GM12878 (cell line): ENCODE results near the gene ADGRL3. TPM values are rescaled to one million over a fixed set of nuclear protein-coding genes. Genes with fewer than 3 reads are reported as not detected.

Experiments used
- ATAC-seq: fragments of 200-7000 bp; cut with Tn5 transposase; 3 replicates; pipeline ENCODE4 v1.9.1; 2020; ENCODE audit warnings: mild to moderate bottlenecking, moderate library complexity
- BruUV-seq: library from RNA; stranded (reverse); fragments of 400-500 nt; replicated peaks from 2 replicates; lab custom pipeline; 2021; lab: Mats Ljungman, UMichigan
- CTCF ChIA-PET: fragments of 300-600 bp; sonication (Branson Sonifier 250); formaldehyde crosslinking; extraction: SDS; loops from one replicate; lab custom pipeline; 2021; ENCODE audit warnings: inconsistent platforms; lab: Yijun Ruan, JAX
- POLR2A ChIA-PET: fragments of 350-600 bp; formaldehyde crosslinking; extraction: SDS; loops from one replicate; lab custom pipeline; 2021; ENCODE audit warnings: inconsistent platforms; lab: Charles Lee
- RAD21 ChIA-PET: fragments of 300-600 bp; sonication (Branson Sonifier 250); formaldehyde crosslinking; loops from one replicate; lab custom pipeline; 2023; ENCODE audit warnings: antibody characterized with exemption; ENCODE audit not compliant: unreplicated experiment; lab: Charles Lee
- SMC1A ChIA-PET: fragments of 300-600 bp; sonication (Branson Sonifier 250); formaldehyde crosslinking; loops from one replicate; lab custom pipeline; 2023; ENCODE audit not compliant: unreplicated experiment, uncharacterized antibody; lab: Charles Lee
- DNase-seq: peaks from one replicate; pipeline ENCODE4 v3.0.0-alpha.2; 2011; ENCODE audit warnings: low read depth, low spot score
- FAIRE-seq: peaks from 3 replicates; lab custom pipeline; 2011; peaks lifted over from hg19 to GRCh38; lab: Jason Lieb, UNC
- H2AFZ ChIP-seq: 2 replicates; pipeline ENCODE4 v1.6.0; 2011; ENCODE audit warnings: low read depth, low read length, control low read depth; ENCODE audit not compliant: control insufficient read depth
- H3K27ac ChIP-seq: 2 replicates; pipeline ENCODE4 v1.5.1; 2011; ENCODE audit warnings: control low read depth; ENCODE audit not compliant: control insufficient read depth, insufficient read depth
- H3K27me3 ChIP-seq, 2 experiments: replicated peaks in 1 of 2; 2 replicates each; pipeline versions ENCODE4 v1.6.0 to v1.6.1; 2011; ENCODE audit warnings: low read length in 1 of 2; ENCODE audit not compliant: control insufficient read depth in 2 of 2, insufficient read depth in 2 of 2
- H3K36me3 ChIP-seq, 2 experiments: 2 replicates each; pipeline ENCODE4 v1.5.1; 2011; ENCODE audit warnings: low read length in 1 of 2; ENCODE audit not compliant: control insufficient read depth in 2 of 2, insufficient read depth in 2 of 2
- H3K4me1 ChIP-seq: 2 replicates; pipeline ENCODE4 v1.6.1; 2011; ENCODE audit warnings: mild to moderate bottlenecking, low read length, moderate library complexity, mixed read lengths; ENCODE audit not compliant: control insufficient read depth, insufficient read depth
- H3K4me2 ChIP-seq: 2 replicates; pipeline ENCODE4 v1.6.0; 2011; ENCODE audit warnings: control low read depth; ENCODE audit not compliant: control insufficient read depth, insufficient read depth
- H3K4me3 ChIP-seq: fragments of 200-600 bp; sonication (generic); 2 replicates; pipeline ENCODE4 v1.5.1; 2016
- H3K79me2 ChIP-seq: 2 replicates; pipeline ENCODE4 v1.6.0; 2011; ENCODE audit warnings: low read length; ENCODE audit not compliant: control insufficient read depth, insufficient read depth
- H3K9ac ChIP-seq: 2 replicates; pipeline ENCODE4 v1.8.0; 2011; ENCODE audit warnings: low read length, control low read depth, mixed read lengths; ENCODE audit not compliant: control insufficient read depth, insufficient read depth
- H3K9me3 ChIP-seq: replicated peaks from 3 replicates; pipeline ENCODE4 v1.5.1; 2011; ENCODE audit warnings: mild to moderate bottlenecking, low read length; ENCODE audit not compliant: control insufficient read depth, insufficient read depth
- H4K20me1 ChIP-seq: 2 replicates; pipeline ENCODE4 v1.6.0; 2011; ENCODE audit not compliant: control insufficient read depth, insufficient read depth
- CBX5 ChIP-seq: sonication (generic); IDR thresholded peaks from 2 replicates; pipeline ENCODE4 v1.6.1; 2016; ENCODE audit warnings: low read depth, moderate library complexity, mild to moderate bottlenecking, inconsistent platforms
- CEBPZ ChIP-seq: fragments of 150-350 bp; IDR thresholded peaks from 2 replicates; pipeline ENCODE4 v1.6.1; 2016; ENCODE audit warnings: low read depth, low read length
- CHD1 ChIP-seq: IDR thresholded peaks from 2 replicates; pipeline ENCODE4 v1.6.1; 2012; ENCODE audit warnings: low read depth, low read length, improper control_type of control experiment
- DPF2 ChIP-seq: fragments of 450-650 bp; IDR thresholded peaks from 2 replicates; pipeline ENCODE4 v1.6.1; 2017; ENCODE audit warnings: mild to moderate bottlenecking
- E2F8 ChIP-seq: fragments of 450-650 bp; IDR thresholded peaks from 2 replicates; pipeline ENCODE4 v1.6.1; 2018; ENCODE audit warnings: mild to moderate bottlenecking, low read depth, moderate library complexity; ENCODE audit not compliant: partially characterized antibody
- HSF1 ChIP-seq: fragments of 150-350 bp; IDR thresholded peaks from 2 replicates; pipeline ENCODE4 v1.6.1; 2014; ENCODE audit warnings: mild to moderate bottlenecking, low read depth, low read length
- IRF4 ChIP-seq: IDR thresholded peaks from 2 replicates; pipeline ENCODE4 v1.6.1; 2011; ENCODE audit warnings: low read depth, low read length
- LARP7 ChIP-seq: fragments of 450-650 bp; IDR thresholded peaks from 2 replicates; pipeline ENCODE4 v1.6.1; 2017; ENCODE audit warnings: mild to moderate bottlenecking
- PML ChIP-seq: IDR thresholded peaks from 2 replicates; pipeline ENCODE4 v1.6.1; 2012; ENCODE audit warnings: low read length, inconsistent platforms
- ZBTB40 ChIP-seq: fragments of 450-650 bp; IDR thresholded peaks from 2 replicates; pipeline ENCODE4 v1.6.1; 2016; ENCODE audit warnings: mild to moderate bottlenecking, moderate library complexity, borderline replicate concordance
- WGBS: methylation state at CpG from one replicate; pipeline ENCODE4 v1.1.6; 2016; ENCODE audit warnings: low lambda C conversion rate; ENCODE audit not compliant: insufficient replicate concordance, insufficient coverage; ENCODE audit errors: missing lambda C conversion rate; 5-methylcytosine and 5-hydroxymethylcytosine counted together
- in situ Hi-C: fragments of 300-500 bp; cut with MboI; formaldehyde crosslinking; loops from 9 replicates; pipeline ENCODE4 v1.14.3; 2018; ENCODE audit warnings: mixed read lengths
- intact Hi-C: fragments of 100-400 bp; cut with micrococcal nuclease; formaldehyde crosslinking; loops from one replicate; pipeline ENCODE4 v1.14.2; 2022; ENCODE audit not compliant: unreplicated experiment
- polyA plus RNA-seq, 11 experiments: library from polyadenylated mRNA; depleted of rRNA in 4 of 11; unstranded in 6 of 11; stranded (reverse) in 5 of 11; fragments of >200 nt; fragmentation: Nextera tagmentation in 4 of 11; fragmentation: Illumina TruSeq in 1 of 11; extraction: Ambion mirVana in 4 of 11; extraction: Trizol in 1 of 11; gene quantifications; 1 replicate in 1 of 11; 2 replicates in 10 of 11; pipeline versions ENCODE4 v1.2.1 to v1.2.3, GENCODE V29; 2011 to 2016; ENCODE audit warnings: inconsistent platforms in 2 of 11, missing spikeins in 2 of 11, low read depth in 1 of 11
- total RNA-seq, 4 experiments: library from RNA; depleted of rRNA in 3 of 4; stranded (reverse); fragments of >200 nt in 3 of 4; fragmentation: Illumina TruSeq in 1 of 4; extraction: Trizol in 1 of 4; gene quantifications; 2 replicates each; pipeline versions ENCODE4 v1.2.1 to v1.2.3, GENCODE V29; 2013 to 2021

The ADGRL3 gene
- total and polyA plus RNA-seq, 10 of the 15 experiments (the other 5 are each of a cell fraction or from before 2014, with no cell fraction given), result 1.1 TPM; not detected in 9

- no peak for TF ChIP-seq E2F8
These were observed 793.9 kb downstream of the ADGRL3 start (continued) for GRCh38 chr4:61994036-61994435.

GRCh38 chr4:61995717-61996340 is 795.7 kb downstream of the ADGRL3 start:
- H3K4me2 ChIP-seq, result no peak overlapping the region
- intact Hi-C loops, result no loop called here
- 27% methylated on average over 2 of the region's 2 CpGs for WGBS
- TF ChIP-seq CEBPZ (no peak), ZBTB40 (no peak), CBX5 (no peak), IRF4 (no peak), PML (no peak), CHD1 (no peak), HSF1 (no peak), DPF2 (no peak), LARP7 (no peak)

More at GRCh38 chr4:61995717-61996340, 795.7 kb downstream of the ADGRL3 start:
- Histone ChIP-seq H4K20me1 (no peaks in the 10 kb centered on the region), H3K4me1 (no peaks in the 10 kb centered on the region), H3K79me2 (no peaks in the 10 kb centered on the region), H3K9me3 (no peaks in the 10 kb centered on the region), H3K4me3 (no peak overlapping the region), H3K9ac (no peak overlapping the region), H3K27me3 (no peaks in the 10 kb centered on the region), H3K36me3 (no peaks in the 10 kb centered on the region), H3K27ac (no peak overlapping the region), H2AFZ (no peak overlapping the region)
- SMC1A ChIA-PET, result interaction anchor here (0.7 to 1.5 kb wide), 2 partner anchors 29 to 32 kb away, joined by 3 to 4 read pairs; no protein-coding TSS in a partner anchor
- no peak for FAIRE-seq
- no peak for ATAC-seq
- CTCF ChIA-PET, result interaction anchor here (2.0 kb wide), 1 partner anchor 9 kb away, joined by 4 read pairs; no protein-coding TSS in a partner anchor
- no peak for DNase-seq
- RAD21 ChIA-PET, result no interaction called here
- no TSS peak for BruUV-seq
- in situ Hi-C loops, result no loop called here
- POLR2A ChIA-PET, result no interaction called here
